NCI-H187 (cell line): Measurements from ENCODE around the gene SAA1.
"Not testable (repeated sequence)": the region's sequence is repeated elsewhere in the genome, so short reads cannot be mapped to it uniquely, and the experiment has no call there.

Experiments used
- DNase-seq, 2 experiments: peaks; one replicate each; lab custom pipeline; 2025; lab: John Stamatoyannopoulos, UW

Gene SAA1

DNA sequence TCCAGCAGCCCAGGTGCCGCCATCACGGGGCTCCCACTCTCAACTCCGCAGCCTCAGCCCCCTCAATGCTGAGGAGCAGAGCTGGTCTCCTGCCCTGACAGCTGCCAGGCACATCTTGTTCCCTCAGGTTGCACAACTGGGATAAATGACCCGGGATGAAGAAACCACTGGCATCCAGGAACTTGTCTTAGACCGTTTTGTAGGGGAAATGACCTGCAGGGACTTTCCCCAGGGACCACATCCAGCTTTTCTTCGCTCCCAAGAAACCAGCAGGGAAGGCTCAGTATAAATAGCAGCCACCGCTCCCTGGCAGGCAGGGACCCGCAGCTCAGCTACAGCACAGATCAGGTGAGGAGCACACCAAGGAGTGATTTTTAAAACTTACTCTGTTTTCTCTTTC is at the start of gene SAA1:
SAA1 (plus strand) TSS at position 316 of the 400 bp plus-strand sequence. CDS start 624 bp downstream, outside the sequence.
- DNase-seq = no peak

DNA sequence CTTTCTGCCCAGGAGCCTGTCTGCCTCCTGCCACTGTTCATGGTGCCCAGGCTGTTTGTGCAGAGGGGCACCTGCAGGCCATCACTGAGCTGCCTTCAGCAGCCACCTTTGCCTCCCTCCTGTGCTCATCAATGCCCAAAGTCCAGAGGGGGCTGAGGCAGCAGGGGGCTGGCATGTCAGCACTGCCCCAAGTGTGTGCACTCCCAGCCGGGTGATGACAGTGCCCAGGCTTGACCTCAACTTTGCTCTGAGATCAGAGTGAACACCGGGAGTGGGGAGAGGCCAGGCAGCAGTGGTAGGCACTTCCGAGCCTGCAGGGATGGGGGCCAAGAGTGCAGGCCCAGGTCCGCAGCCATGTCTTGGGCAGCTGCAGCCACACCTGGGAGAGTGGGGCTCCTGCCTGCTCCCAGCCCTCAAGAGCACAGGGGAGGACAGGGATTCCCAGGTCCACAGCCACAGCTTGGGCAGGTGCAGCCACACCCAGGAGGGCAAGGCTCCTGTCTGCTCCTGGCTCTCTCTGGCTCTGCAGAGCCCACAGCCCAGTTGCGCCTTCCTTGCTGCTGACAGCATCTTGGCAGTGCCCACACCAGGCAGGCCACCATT is 44.7 kb upstream of the SAA1 start:
- no peak for DNase-seq

DNA sequence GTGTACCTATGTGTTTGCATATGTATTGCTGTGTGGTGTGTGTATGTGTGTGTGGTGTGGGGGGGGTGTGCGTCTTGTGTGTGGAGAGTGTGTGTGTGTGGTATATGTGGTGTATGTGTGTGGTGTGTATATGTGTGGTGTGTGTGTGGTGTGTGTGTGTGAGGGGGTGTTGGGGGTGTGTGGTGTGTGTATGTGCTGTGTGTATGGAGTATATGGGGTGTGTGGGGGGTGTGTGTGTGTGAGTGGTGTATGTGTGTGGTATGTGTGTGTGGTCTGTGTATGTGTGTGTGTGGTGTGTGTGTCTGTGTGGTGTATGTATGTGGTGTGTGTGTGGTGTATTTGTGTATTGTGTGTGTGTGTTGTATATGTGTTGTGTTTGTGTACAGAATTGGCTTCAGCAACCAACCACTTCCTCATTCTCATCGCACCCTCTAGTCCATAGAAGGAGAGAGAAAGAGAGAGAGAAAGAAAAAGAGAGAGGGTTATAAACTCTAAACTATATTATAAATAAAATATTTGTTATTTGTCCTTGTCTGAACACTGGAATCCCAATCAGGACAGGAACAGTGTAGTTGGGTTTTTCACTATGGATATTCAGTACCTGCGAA is 43.1 kb upstream of the SAA1 start:
- no peak for DNase-seq

DNA sequence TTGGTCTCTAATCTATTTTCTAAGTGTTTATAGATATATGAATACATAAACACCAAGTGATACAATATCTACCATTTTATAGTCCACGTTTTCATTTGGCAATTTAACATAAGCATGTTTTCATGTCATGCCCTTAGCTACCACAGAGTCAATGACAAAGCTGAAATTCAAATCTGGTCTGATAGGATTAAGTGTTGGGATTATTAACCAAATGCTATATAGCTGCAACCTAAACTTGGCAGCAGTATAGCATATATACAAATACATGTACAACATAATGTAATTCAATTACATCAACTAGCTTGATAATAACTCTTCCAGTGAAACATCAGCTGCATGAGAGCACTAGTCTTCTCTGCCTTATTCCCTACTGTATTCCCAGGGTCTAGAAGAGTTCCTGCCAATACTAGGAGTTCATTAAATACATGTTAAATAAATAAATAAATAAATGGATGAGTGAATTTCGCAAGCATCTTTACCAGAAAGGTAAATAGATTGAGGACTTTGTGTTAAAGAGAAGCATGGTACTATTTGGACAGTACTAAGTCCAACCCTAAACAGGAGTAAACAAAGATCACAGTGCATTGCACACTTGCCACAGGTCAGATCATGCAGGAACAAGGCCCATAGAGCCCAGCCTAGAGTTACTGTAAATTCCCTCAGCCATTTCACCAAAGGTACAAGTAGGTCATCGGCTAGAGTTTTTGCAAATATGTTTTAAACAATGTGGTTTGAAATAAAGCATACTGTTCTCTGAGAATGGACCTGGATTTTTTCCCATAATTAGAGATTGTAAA is 42.3 kb upstream of the SAA1 start:
- DNase-seq = no peak

DNA sequence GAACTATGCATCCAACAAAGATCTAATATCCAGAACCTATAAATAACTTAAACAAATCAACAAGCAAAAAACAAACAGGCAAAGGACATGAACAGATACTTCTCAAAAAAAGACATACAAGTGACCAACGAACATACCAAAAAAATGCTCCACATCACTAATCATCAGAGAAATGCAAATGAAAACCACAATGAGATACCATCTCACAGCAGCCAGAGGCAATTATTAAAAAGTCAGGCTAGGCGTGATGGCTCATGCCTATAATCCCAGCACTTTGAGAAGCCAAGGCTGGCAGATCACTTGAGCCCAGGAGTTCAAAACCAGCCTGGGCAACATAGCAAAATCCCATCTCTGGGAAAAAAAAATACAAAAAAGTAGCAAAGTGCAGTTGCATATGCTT is 40.2 kb upstream of the SAA1 start:
- no peak for DNase-seq

DNA sequence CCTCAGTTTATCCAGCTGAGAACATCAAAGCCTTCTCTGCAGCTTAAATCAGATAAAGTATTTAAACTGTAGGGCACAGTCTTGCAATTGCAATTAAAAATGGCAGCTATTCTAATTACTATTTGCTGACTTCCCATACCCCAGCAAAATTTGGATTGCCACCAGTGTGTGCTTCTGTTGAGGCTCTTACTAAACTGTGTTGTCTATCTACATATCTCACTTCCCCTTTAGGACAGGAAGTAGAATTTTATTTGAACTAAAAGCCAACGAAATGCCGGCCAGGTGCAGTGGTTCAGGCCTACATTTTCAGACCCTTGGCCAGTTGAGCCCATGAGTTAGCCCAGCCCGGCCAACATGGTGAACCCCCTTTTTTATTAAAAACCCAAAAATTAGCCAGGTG is 36.6 kb upstream of the SAA1 start:
- no peak for DNase-seq

DNA sequence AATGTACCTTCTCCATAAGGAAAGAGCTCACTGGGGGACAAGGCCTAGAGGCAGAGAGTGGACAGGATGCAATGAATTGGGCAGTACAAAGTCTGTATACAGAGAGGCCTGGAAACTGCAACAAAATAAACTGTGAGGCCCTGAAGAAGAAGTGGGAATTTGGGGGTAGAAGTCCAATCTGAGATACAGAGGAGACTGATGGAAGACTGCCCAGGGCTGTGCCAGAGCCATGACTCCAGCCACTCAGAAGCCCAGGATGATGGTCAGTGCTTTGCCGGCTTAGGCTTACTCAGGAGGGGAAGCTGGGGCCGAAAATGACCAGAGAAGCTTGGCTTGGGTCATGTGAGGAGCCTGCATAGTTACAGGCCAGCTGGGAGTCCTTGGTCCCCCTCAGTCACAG is 35.2 kb upstream of the SAA1 start:
- DNase-seq = no peak

DNA sequence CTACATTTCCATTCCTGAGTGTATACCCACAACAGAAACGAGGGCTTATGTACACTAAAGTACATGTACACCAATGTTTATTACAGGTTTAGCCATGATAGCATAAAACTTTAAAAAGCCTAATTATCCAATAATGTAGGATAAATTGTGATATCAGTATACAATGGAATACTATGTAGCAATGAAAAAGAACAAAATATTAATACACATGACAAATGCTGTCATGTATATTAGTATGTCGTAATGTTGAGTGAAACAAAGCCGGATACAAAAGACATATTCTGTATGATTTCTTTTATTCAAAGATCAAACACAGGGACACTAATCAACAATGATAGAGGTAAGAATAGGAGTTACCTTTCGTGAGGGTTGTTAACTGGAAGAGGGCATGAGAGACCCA is 32.2 kb upstream of the SAA1 start:
- DNase-seq = no peak

DNA sequence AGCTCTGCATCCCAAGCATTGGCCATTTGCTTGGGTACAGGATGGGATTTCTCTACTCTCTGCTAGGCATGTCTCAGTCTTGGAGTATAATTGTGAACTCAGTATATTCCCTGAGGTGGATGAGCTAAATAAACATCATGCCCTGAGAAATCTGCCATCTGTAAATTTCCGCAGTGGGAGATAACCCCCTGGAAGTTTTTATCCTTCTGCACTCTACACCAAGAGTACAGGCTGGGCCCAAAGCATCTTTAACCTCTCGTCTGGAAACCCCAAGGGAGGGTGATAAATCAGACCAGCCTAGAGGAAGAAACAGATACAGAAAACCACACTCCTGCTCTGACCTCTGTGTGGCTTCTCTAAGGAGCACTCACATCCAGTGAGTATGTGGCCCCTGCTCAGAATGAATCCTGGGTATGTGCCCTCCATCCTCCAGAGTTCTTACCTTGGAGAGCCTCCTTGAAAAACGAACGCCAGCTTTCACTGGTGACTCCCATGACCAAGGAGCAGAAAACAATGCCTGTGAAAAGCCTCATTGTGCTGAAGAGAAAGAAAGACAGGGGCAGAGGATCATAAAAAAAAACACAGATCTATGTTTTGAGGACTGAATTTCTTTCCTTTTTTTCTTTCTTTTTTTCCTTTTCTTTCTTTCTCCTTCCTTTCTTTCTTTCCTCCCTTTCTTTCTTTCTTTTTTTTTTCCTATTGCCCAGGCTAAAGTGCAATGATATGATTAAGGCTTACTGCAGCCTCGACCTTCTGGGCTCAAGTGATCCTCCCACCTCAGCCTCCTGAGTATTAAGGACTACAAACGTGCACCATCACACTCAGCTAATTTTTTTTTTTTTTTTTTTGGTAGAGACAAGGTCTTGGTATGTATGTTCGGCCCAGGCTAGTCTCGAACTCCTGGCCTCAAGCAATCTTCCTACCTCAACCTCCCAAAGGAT is 30.4 kb upstream of the SAA1 start:
- peak; percentile 42 to 46 for DNase-seq

DNA sequence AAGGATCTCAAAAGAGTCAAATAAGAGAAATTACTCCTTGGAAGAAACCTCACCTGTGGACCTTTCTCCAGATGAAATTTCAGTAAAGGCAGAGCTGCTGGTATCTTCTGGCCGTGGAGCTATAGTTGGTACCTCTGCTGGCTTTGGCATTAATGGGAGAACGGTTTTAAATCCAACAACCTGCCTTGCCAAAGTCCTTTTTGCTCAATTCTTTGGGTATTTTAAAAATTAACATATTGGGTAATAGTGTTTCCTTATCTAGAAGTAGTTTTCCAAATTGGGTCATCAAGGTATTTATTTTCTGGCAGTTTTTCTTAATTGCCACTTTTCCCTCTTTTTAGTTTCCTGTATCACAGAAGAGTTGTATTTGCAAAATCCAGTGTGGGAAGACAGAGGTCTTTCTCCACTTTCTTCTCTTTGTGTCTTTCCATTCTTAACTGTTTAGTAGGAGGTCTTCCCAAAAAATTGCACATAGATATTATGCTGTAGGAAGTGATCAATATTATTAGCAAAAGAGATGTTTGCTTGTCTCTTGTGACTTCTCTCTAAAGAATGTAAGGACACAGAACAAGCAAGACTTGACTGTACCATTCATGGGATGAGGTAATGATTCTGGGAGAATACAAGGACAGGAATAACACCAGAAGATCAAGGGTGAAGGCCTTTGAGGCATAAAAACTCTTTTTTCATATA is 29.3 kb upstream of the SAA1 start, which contains the start of gene SAA4:
SAA4 (minus strand) TSS at position 139 of the 693 bp plus-strand sequence. CDS start 876 bp downstream, outside the sequence.
- DNase-seq = no peak

DNA sequence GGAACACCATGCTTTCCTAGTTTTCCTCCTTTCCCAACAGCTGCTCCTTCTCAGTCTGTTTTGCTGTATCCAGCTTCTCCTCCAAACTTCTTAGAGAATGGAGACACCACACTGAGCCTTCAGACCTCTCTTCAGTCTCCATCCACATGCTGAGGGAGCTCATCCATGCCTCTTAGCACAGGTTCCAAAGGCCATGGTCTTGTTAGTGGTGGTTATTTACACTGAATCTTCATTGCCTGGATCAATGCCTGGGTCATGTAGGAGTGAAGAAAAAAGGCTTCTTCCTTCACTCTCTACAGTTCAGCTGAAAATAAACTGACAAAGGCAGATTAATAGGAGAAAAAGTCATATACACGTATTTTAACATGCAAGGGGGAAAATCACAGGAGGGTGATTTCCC is 26.4 kb upstream of the SAA1 start:
- DNase-seq = no peak

DNA sequence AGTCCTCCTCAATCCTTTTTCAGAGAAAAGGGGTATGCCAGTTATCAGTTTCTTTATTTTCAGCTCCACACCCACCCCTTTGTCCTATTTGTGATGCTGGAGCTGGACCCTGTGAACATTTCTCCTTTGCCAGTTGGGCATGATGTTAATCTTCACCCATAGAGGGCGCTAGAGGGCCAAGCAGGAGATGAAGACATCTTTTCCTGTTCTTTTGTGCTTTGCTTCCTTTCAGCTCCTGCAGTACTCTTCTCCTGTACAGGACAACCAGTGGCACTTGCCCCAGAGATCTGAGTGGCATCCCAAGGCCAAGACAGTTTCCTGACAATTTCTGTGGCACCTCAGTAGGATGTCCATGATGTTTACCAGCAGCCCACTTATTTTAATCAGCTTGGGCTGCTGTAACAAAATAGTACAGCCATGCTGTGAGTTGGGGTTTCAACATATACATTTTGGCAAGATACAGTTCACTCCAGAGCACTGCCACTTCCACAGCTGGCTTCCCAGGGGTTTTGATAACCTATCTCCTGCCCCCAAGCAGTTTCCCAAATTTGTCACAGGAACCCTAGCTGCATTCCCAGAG is 22.2 kb upstream of the SAA1 start:
- DNase-seq = peak in 1 of 2 experiments; percentile 71

DNA sequence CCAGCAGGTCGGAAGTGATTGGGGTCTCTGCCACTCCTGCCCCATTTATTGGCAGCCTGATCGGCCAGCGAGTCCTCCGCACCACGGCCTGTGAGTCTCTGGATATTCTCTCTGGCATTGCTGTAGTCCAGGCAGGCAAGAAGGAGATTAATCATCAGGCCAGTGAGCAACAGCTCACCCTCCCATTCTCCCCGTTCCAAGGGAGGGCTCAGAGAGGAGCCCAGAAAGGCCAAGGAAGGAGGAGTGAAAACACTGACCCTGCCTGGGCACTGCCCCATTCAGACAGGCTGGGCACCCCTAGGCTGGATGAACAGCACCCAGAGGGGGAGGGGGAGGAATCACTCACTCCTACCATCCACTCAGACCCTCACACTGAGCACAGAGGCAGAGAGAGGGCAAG is 20.7 kb upstream of the SAA1 start:
- no peak for DNase-seq

DNA sequence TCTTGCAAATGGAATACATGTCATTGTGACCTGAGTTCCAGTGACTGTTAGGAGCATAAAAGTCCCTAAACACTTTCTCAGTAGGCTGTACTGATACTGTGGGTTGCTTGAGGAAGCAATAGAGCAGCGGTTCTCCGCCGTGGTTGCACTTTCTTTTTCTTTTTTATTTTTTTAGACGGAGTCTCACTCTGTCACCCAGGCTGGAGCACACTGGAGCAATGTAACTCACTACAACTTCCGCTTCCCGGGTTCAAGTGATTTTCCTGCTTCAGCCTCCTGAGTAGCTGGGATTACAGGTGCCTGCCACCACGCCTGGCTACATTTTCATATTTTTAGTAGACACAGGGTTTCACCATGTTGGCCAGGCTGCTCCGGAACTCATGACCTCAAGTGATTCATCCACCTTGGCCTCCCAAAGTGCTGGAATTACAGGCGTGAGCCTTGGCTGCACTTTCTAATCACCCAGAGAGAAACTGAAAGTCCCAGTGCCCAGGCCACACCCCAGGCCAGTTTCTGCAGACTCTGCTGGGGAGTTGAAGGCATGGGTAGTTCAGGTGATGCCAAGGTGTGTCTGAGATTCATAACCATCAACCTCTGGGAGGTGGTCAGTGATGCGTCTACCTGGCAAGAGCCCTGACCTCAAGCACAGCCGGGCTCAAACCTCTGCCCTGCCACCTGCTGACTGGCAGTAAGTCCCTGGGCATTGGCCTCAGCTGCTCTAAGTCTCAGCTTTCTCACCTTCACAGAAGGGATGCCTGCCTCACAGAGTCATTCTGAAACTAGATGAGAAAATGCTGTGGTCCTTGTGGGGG is 19.5 kb upstream of the SAA1 start:
- DNase-seq = not testable (repeated sequence)

DNA sequence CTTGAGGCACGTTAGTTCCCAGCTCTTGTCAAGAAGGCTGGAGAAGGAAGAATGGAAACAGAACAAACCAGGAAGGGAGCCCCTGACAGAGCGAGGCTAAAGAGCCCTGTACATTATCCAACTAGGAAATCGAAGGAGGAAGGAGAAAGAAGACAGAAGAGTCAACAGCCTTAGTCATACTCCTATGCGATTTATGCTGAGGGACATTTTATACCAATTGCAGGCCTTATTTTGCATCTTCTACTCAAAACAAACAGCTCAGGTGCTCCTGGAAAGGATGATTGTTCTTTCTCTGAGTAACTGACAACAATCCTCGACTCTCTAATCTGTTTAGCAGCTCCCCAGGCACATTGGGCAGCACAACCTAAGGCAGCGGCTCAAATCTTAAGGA is 18.9 kb upstream of the SAA1 start:
- not testable (repeated sequence) for DNase-seq

DNA sequence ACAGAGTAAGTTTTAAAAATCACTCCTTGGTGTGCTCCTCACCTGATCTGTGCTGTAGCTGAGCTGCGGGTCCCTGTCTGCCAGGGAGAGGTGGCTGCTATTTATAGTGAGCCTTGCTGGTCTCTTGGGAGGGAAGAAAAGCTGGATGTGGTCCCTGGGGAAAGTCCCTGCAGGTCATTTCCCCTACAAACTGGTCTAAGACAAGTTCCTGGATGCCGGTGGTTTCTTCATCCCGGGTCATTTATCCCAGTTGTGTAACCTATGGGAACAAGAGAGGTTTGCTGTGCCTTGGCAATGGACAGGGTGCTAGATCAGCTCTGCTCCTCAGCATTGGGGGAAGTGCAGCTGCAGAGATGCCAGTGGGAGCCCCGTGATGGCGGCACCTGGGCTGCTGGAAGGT is 17.5 kb upstream of the SAA1 start, which contains the start of gene SAA2:
SAA2 (minus strand) TSS at position 108 of the 400 bp plus-strand sequence. CDS start 657 bp downstream, outside the sequence.
- DNase-seq = no peak

DNA sequence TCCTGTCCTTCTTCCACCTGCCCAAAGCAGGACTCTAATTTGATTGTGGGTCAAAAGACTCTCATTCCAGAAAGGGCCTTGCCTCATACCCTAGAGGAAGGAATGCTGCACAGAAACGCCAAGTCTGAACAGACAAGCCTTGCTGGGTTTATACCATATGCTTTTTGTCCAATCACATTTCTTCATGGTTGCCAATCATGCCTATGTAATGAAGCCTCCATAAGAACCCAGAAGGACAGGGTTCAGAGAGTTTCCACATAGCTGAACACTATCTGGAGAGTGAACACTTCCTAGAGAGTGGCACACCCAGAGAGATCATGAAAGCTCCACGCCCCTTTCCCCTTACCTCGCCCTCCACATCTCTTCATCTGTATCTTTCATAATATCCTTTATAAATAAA is 12.8 kb upstream of the SAA1 start:
- DNase-seq = no peak

DNA sequence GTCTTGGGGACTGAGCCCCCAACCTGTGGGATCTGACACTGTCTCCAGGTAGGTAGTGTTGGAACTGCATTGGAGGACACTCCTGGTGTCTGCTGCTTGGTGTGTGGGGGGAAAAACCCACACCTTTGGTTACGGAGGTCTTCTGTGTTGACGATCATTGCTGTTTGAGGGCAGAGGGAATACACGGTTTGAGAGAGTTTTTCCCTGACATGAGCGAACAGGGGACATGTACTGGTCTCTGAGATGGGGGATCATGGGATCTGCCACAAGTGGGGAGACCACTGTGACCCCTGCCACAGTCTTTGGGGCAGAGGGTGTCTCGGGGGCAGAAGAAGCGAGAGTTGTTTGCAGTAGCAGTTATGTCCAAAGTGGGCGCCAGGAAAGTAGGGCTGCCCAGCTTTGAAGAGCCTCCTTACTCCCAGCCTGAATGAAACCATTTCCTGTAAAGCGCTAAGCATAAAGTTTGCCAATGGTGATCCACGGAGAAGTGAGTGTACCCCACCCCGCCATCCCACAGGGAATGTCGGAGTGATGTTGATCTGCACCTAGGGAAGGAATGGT is 12.2 kb upstream of the SAA1 start:
- DNase-seq = no peak

DNA sequence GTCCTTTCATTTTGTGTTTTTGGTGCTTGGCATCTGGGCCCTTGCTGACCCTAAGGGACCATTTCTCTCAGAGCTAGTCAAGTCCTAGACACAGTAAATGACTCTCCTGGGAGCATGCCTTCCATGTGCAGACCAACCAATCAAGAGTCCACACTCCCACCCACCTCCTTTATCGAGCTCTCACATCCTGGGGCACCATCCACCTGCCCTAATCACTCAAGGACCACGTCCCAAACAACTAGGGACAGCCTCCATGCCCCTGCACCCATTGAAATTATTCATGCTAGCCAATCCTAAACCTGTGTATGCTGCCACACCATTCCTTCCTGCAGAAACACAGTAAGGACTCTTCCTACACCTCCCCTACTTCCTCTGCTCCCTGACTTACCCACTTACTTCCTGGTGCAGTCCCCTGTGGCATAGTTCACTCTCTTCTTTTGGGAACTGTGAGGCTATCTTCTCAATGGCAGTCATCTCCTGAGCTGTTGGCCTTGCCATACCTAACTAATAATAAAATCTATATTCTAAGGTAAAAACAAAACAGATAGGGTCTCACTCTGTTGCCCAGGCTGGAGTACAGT is 11.2 kb upstream of the SAA1 start:
- no peak for DNase-seq
